Measurements from ENCODE around the gene PHYH. TPM values are rescaled to one million over a fixed set of nuclear protein-coding genes. Genes with fewer than 3 reads are reported as not detected.
"Not testable (repeated sequence)": the region's sequence is repeated elsewhere in the genome, so short reads cannot be mapped to it uniquely, and the experiment has no call there.

PHYH gene
- total and polyA plus RNA-seq, 2 experiments from 2014 or later = 50.1 to 83.7 TPM

- Histone ChIP-seq H3K79me2 (peaks cover 4% of the 10 kb centered on the region), H3K4me1 (ENCODE audit: insufficient read depth) (no peaks in the 10 kb centered on the region), H2AFZ (no peak overlapping the region), H3K4me2 (no peak overlapping the region), H3K9me3 (ENCODE audit: low read depth) (no peaks in the 10 kb centered on the region), H3K27ac (no peak overlapping the region), H4K20me1 (ENCODE audit: insufficient read depth, poor library complexity, severe bottlenecking) (no peaks in the 10 kb centered on the region), H3K36me3 (replicated peaks; ENCODE audit: insufficient read depth, low read depth) (no peaks in the 10 kb centered on the region), H3K27me3 (no peaks in the 10 kb centered on the region), H3K9me2 (replicated peaks; ENCODE audit: insufficient read depth) (no peaks in the 10 kb centered on the region), H3K4me3 (no peak overlapping the region)
- DNase-seq (ENCODE audit: low spot score) = no peak
- no peak for TF ChIP-seq EZH2phosphoT487 (IDR thresholded peaks at IDR 0.05; ENCODE audit: low read depth, severe bottlenecking, unreplicated experiment)
- TF ChIP-seq, protein P1, sequence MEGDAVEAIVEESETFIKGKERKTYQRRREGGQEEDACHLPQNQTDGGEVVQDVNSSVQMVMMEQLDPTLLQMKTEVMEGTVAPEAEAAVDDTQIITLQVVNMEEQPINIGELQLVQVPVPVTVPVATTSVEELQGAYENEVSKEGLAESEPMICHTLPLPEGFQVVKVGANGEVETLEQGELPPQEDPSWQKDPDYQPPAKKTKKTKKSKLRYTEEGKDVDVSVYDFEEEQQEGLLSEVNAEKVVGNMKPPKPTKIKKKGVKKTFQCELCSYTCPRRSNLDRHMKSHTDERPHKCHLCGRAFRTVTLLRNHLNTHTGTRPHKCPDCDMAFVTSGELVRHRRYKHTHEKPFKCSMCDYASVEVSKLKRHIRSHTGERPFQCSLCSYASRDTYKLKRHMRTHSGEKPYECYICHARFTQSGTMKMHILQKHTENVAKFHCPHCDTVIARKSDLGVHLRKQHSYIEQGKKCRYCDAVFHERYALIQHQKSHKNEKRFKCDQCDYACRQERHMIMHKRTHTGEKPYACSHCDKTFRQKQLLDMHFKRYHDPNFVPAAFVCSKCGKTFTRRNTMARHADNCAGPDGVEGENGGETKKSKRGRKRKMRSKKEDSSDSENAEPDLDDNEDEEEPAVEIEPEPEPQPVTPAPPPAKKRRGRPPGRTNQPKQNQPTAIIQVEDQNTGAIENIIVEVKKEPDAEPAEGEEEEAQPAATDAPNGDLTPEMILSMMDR (IDR thresholded peaks at IDR 0.05; ENCODE audit: poor library complexity) = no peak
- TF ChIP-seq EZH2 (IDR thresholded peaks at IDR 0.05; ENCODE audit: borderline replicate concordance) = no peak
- 97% methylated on average over 5 of the region's 5 CpGs for WGBS (ENCODE audit: low lambda C conversion rate, missing lambda C conversion rate)
Observed at GRCh38 chr10:13331646-13332045, 31.8 kb upstream of the PHYH start.

DNA sequence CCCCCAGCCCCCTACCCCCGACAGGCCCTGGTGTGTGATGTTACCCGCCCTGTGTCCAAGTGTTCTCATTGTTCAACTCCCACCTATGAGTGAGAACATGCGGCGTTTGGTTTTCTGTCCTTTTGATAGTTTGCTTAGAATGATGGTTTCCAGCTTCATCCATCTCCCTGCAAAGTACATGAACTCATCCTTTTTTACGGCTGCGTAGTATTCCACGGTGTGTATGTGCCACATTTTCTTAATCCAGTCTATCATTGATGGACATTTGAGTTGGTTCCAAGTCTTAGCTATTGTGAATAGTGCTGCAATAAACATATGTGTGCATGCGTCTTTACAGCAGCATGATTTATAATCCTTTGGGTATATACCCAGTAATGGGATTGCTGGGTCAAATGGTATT lies 31.1 kb upstream of the PHYH start:
- H3K4me2 ChIP-seq; H3K27me3 ChIP-seq; H3K9me2 ChIP-seq (replicated peaks; ENCODE audit: insufficient read depth); DNase-seq (ENCODE audit: low spot score); H3K9me3 ChIP-seq (ENCODE audit: low read depth); H3K4me1 ChIP-seq (ENCODE audit: insufficient read depth); H4K20me1 ChIP-seq (ENCODE audit: insufficient read depth, poor library complexity, severe bottlenecking); H3K79me2 ChIP-seq; H3K36me3 ChIP-seq (replicated peaks; ENCODE audit: insufficient read depth, low read depth); H2AFZ ChIP-seq; H3K27ac ChIP-seq; H3K4me3 ChIP-seq: not testable (repeated sequence)
- 96% methylated on average over 8 of the region's 8 CpGs for WGBS (ENCODE audit: low lambda C conversion rate, missing lambda C conversion rate)

DNA sequence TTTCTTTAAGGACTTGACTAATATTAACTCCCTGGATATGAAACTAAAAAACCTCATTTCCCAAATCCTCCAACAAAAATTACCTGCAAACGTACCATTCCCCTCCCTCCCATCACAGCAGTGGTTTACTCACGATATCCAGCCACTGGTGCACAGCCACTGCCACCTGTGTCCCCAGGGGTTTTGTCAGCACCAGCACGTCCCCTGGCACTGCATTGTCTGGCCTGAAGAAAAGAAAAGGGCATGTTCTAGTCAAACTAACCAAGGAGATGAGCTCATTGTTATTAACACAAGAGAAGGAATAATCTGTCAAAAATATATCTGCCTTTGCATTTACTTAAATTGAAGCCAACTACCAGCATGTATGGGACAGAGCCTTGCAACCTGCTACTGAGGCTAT lies 29.7 kb upstream of the PHYH start:
- TF ChIP-seq EZH2 (IDR thresholded peaks at IDR 0.05; ENCODE audit: borderline replicate concordance) = no peak
- TF ChIP-seq, protein P1 (IDR thresholded peaks at IDR 0.05; ENCODE audit: poor library complexity) = no peak
- TF ChIP-seq EZH2phosphoT487 (IDR thresholded peaks at IDR 0.05; ENCODE audit: low read depth, severe bottlenecking, unreplicated experiment) = no peak
- no peaks in the 10 kb centered on the region for H3K27me3 ChIP-seq
- 90% methylated on average over 3 of the region's 3 CpGs for WGBS (ENCODE audit: low lambda C conversion rate, missing lambda C conversion rate)
- no peak overlapping the region for H3K4me2 ChIP-seq
- H3K9me2 ChIP-seq (replicated peaks; ENCODE audit: insufficient read depth) = no peaks in the 10 kb centered on the region
- no peaks in the 10 kb centered on the region for H3K4me1 ChIP-seq (ENCODE audit: insufficient read depth)
- H4K20me1 ChIP-seq (ENCODE audit: insufficient read depth, poor library complexity, severe bottlenecking) = no peaks in the 10 kb centered on the region
- no peaks in the 10 kb centered on the region for H3K79me2 ChIP-seq
- H2AFZ ChIP-seq = no peak overlapping the region
- no peak for DNase-seq (ENCODE audit: low spot score)
- H3K4me3 ChIP-seq = no peak overlapping the region
- no peaks in the 10 kb centered on the region for H3K9me3 ChIP-seq (ENCODE audit: low read depth)
- no peak overlapping the region for H3K27ac ChIP-seq
- H3K36me3 ChIP-seq (replicated peaks; ENCODE audit: insufficient read depth, low read depth) = no peaks in the 10 kb centered on the region

- no peak overlapping the region for H3K4me2 ChIP-seq
- H4K20me1 ChIP-seq (ENCODE audit: insufficient read depth, poor library complexity, severe bottlenecking) = no peaks in the 10 kb centered on the region
- H3K4me1 ChIP-seq (ENCODE audit: insufficient read depth) = no peaks in the 10 kb centered on the region
- H3K79me2 ChIP-seq = no peaks in the 10 kb centered on the region
- TF ChIP-seq EZH2phosphoT487 (IDR thresholded peaks at IDR 0.05; ENCODE audit: low read depth, severe bottlenecking, unreplicated experiment) (no peak), EZH2 (IDR thresholded peaks at IDR 0.05; ENCODE audit: borderline replicate concordance) (no peak)
- TF ChIP-seq, protein P1 (IDR thresholded peaks at IDR 0.05; ENCODE audit: poor library complexity) = no peak
- H3K36me3 ChIP-seq (replicated peaks; ENCODE audit: insufficient read depth, low read depth) = no peaks in the 10 kb centered on the region
- H3K9me3 ChIP-seq (ENCODE audit: low read depth) = no peaks in the 10 kb centered on the region
- 86% methylated on average over 10 of the region's 10 CpGs for WGBS (ENCODE audit: low lambda C conversion rate, missing lambda C conversion rate)
- no peaks in the 10 kb centered on the region for H3K27me3 ChIP-seq
- no peak overlapping the region for H2AFZ ChIP-seq
- no peaks in the 10 kb centered on the region for H3K9me2 ChIP-seq (replicated peaks; ENCODE audit: insufficient read depth)
- no peak overlapping the region for H3K4me3 ChIP-seq
- no peak for DNase-seq (ENCODE audit: low spot score)
- no peak overlapping the region for H3K27ac ChIP-seq
Observed at GRCh38 chr10:13328613-13329012, 28.7 kb upstream of the PHYH start.

Data from hepatocyte (in vitro differentiated cells).